Measurements from ENCODE around the gene DUSP12. TPM values are rescaled to one million over a fixed set of nuclear protein-coding genes. Genes with fewer than 3 reads are reported as not detected.

DUSP12 gene
- total and polyA plus RNA-seq, 7 donors = 12.7 to 40.3 (median 18.2) TPM

DNA sequence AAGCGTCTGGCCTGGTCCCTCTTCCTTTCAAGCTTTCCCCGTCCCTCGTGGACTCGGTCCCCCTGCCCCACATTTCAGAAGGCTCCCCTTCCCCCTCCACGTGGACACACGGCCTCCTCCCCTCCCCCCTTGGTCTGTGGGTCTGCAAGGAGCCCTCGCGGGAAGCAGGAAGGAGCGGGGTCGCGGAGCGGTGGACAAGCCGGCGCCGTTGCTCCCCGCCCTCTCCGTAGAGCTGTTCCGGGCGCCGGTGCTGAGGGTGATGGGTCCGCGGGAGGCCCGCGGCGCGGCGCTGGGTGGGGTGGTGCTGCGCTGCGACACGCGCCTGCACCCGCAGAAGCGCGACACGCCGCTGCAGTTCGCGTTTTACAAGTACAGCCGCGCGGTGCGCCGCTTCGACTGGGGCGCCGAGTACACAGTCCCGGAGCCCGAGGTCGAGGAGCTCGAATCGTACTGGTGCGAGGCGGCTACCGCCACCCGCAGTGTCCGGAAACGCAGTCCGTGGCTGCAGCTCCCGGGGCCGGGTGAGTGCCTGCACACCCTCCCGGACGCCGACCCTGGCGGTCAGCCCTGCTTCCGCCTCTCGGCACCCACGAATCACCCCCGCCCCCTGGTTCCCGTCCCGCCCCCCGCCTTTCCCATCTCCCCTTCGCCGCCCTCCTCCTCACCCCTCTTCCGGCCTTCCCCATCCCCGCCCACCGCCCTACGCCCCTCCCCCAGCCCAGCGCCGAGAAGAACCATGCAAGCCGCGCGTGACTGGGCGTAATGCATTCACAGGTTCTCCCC lies 22.9 kb upstream of the DUSP12 start:
- no peaks in the 10 kb centered on the region for H3K27me3 ChIP-seq
- intact Hi-C loops (cut with DNase I) = loop anchor here (1.0 kb wide), 1 partner anchor 114 kb away; no protein-coding TSS in a partner anchor
- peak overlapping the region; percentile 54 to 91 (median 78) for H3K4me3 ChIP-seq
- no peaks in the 10 kb centered on the region for H3K36me3 ChIP-seq
- peaks cover 0 to 17% (median 13%) of the 10 kb centered on the region in 4 donors for H3K4me1 ChIP-seq
- DNase-seq = peak; percentile 94
- TF ChIP-seq, protein P1, sequence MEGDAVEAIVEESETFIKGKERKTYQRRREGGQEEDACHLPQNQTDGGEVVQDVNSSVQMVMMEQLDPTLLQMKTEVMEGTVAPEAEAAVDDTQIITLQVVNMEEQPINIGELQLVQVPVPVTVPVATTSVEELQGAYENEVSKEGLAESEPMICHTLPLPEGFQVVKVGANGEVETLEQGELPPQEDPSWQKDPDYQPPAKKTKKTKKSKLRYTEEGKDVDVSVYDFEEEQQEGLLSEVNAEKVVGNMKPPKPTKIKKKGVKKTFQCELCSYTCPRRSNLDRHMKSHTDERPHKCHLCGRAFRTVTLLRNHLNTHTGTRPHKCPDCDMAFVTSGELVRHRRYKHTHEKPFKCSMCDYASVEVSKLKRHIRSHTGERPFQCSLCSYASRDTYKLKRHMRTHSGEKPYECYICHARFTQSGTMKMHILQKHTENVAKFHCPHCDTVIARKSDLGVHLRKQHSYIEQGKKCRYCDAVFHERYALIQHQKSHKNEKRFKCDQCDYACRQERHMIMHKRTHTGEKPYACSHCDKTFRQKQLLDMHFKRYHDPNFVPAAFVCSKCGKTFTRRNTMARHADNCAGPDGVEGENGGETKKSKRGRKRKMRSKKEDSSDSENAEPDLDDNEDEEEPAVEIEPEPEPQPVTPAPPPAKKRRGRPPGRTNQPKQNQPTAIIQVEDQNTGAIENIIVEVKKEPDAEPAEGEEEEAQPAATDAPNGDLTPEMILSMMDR (IDR thresholded peaks at IDR 0.05) = no peak
- peak; percentile 51 to 82 (median 70) for TF ChIP-seq POLR2AphosphoS5 (IDR thresholded peaks at IDR 0.05)
- no peak for TF ChIP-seq EP300 (IDR thresholded peaks at IDR 0.05)
- TF ChIP-seq POLR2A (IDR thresholded peaks at IDR 0.05) = no peak
- no peaks in the 10 kb centered on the region for H3K9me3 ChIP-seq
- 0% methylated on average over 83 of the region's 83 CpGs for WGBS, 2 donors
- H3K27ac ChIP-seq = peak overlapping the region; percentile 78 to 88 (median 80)

DNA sequence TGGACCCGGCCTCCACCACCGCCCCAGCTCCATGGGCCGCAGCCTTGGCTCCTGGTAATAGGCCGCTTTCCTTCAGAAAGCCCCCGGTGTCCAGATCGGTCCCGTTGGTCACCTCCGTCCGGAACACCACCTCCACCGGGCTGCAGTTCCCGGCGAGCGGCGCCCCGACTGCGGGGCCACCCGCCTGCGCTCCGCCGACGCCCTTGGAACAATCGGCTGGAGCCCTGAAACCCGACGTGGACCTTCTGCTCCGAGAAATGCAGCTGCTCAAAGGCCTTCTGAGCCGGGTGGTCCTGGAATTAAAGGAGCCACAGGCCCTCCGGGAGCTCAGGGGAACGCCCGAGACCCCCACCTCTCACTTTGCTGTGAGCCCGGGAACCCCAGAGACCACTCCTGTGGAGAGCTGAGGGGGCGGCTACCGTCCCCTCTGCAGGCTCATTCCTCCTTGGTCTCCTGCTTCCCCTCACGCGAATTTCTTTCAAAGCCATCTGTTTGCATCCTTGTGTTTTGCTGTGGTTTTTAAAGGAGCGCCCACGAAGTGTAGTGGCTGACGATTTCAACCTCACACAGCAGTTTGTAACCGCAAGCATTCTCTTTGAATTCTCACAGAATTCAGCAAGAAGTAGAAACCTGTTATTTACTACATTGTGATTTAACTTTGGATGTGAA lies 22.2 kb upstream of the DUSP12 start:
- peak overlapping the region; percentile 78 to 88 (median 80) for H3K27ac ChIP-seq
- H3K4me1 ChIP-seq = peaks cover 0 to 17% (median 13%) of the 10 kb centered on the region in 4 donors
- no peaks in the 10 kb centered on the region for H3K27me3 ChIP-seq
- no peaks in the 10 kb centered on the region for H3K9me3 ChIP-seq
- no peak for DNase-seq
- H3K4me3 ChIP-seq = peak overlapping the region; percentile 54 to 91 (median 78)
- 4 to 7% methylated on average over 38 of the region's 38 CpGs for WGBS, 2 donors
- TF ChIP-seq, protein P1 (IDR thresholded peaks at IDR 0.05) = no peak
- TF ChIP-seq POLR2A (IDR thresholded peaks at IDR 0.05) (no peak), EP300 (IDR thresholded peaks at IDR 0.05) (no peak), POLR2AphosphoS5 (IDR thresholded peaks at IDR 0.05) (no peak)
- H3K36me3 ChIP-seq = no peaks in the 10 kb centered on the region
- intact Hi-C loops (cut with DNase I) = no loop called here

DNA sequence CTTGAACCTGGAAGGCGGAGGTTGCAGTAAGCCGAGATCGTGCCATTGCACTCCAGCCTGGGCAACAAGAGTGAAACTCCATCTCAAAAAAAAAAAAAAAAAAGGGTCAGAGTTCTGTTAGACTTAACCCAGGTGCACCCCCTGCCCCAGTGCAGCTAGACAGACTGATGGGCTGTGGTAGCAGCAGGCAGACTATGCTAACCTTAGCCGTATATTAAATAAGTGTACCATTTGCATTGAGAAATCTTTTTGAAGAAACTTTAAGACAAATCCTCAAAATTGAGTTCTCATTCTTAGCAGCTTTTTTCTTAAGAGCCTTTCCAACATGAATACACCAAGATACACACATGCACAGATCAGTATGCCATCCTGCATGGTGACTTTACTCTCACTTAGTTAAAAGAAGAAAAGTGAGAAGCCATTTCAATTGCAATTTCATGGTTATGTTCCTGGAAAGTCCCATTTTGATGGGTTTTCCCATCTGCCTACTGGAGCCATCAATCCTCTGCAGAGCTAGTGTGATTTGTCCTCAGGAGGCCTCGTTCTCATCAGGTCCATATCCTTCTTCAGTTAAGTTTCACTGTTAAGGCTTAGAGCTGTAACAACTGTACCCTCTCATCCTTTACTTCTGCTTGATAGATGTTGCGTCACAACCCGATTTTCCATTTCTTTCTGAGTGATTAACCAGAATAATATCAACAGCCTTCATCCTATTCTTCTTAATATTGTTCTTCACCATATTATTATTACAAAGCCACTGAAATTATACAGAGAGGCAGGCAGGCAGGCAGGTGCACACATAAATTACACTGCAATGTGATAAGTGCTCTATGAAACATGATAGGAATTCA lies 21.0 kb upstream of the DUSP12 start:
- TF ChIP-seq, protein P1 (IDR thresholded peaks at IDR 0.05) = no peak
- TF ChIP-seq EP300 (IDR thresholded peaks at IDR 0.05) = no peak
- TF ChIP-seq POLR2AphosphoS5 (IDR thresholded peaks at IDR 0.05) = no peak
- TF ChIP-seq POLR2A (IDR thresholded peaks at IDR 0.05) = no peak

DNA sequence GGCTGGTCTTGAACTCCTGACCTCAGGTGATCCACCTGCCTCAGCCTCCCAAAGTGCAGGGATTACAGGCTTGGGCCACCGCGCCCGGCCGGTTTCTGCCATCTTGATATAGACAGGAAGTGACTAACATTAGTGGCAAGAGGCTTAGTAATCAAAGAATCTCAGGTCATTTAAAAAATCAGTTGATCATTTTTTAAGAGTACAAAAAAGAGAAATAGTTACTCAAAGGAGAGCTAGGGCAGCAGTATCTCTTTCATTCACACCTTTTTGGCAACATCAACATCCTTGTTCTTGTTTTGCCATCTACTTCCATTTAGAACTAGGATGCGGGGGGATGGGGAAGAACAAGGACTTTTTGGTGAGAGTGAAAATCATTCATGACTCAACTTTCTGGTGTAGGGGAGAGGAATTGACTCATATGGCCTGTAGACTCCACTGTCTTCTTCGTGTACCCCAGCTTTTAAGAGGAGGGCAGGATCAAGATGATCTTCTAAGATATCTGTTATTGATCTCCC lies 19.5 kb upstream of the DUSP12 start:
- H3K27ac ChIP-seq = no peak overlapping the region
- intact Hi-C loops (cut with DNase I) = no loop called here
- 81% methylated on average over 6 of the region's 6 CpGs for WGBS, 2 donors

More for the DNA sequence above, 21.0 kb upstream of the DUSP12 start:
- Histone ChIP-seq H3K27ac (no peak overlapping the region), H3K36me3 (no peaks in the 10 kb centered on the region), H3K4me1 (peaks cover 0 to 17% (median 13%) of the 10 kb centered on the region in 4 donors), H3K9me3 (no peaks in the 10 kb centered on the region), H3K27me3 (no peaks in the 10 kb centered on the region), H3K4me3 (no peak overlapping the region)
- WGBS, 2 donors = 60 to 85% methylated on average over 7 of the region's 7 CpGs
- intact Hi-C loops (cut with DNase I) = no loop called here
- no peak for DNase-seq

More for the DNA sequence above, 19.5 kb upstream of the DUSP12 start:
- Histone ChIP-seq H3K4me1 (peaks cover 0 to 16% (median 13%) of the 10 kb centered on the region in 4 donors), H3K4me3 (no peak overlapping the region), H3K36me3 (no peaks in the 10 kb centered on the region), H3K9me3 (no peaks in the 10 kb centered on the region), H3K27me3 (no peaks in the 10 kb centered on the region)
- no peak for DNase-seq
- TF ChIP-seq EP300 (IDR thresholded peaks at IDR 0.05) (no peak), POLR2AphosphoS5 (IDR thresholded peaks at IDR 0.05) (no peak)
